Measurements from ENCODE around the gene DUSP3.

DUSP3 gene

DNA sequence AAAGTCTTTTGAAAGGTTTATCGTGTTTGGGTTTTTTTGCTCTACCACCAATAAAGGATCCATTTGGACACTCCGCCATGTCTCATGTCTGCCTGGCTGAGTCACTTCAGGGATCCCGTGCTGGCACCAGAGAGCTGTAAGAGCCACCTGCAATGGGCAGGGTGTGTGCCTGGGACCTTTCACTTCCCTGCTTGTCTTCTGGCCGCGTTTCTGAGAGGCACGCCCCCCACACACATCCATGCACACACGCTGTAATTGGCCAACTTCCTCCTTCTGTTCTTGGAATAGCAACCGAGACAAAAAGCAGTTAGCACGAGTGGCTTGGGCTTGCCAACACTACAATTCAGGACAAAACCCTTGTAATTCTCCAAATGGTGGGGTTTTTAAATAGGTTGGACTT is 10.4 kb downstream of the DUSP3 start:
- no peak for DNase-seq

DNA sequence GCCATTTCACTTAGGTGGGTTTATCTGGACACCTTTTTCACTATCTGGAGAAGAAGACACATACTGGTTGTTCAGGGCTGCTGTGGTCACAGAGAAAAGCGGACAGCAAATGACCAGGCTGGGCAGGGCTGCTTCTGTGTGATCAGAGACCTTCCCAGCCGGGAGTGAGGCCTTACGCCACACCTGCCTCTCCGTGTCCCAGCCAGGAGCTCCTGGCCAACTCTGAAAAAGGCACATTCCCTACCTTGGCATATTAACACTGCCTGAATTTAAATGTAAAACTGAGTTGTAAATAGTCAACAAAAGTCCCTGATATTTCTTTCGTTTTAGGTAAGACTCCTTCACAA is 11.1 kb downstream of the DUSP3 start:
- no peak for DNase-seq

DNA sequence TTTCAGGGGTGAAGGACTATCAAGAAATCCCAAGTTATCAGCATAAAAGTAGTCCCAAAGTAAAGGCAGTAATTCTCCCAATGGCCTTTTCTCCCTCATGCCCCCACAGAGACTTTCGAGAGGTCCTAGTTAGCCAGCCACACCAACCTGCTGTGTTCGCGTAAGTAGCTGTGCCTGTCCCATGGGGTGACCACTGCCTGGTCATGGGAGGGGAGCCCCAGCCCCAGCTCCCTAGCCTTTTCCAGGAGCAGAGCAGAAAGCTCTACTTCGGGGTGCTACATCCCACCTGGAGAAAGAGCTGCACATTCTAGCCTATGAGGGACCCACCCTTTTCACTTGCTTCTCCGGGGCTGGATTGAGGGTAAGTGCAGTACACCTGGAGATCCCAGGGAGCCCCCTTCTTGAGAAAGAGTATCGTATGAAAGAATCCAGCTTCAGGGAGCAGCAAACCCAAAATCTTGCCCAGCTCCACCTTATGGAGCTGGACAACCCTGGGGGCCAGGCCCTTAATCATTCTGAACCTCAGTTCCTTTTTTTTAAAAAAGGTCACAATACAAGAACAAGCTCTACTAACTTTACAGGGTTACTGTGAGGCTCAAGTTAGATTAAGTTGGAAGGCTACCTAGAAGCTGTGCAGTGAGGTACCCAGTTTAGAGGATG is 11.6 kb downstream of the DUSP3 start:
- no peak for DNase-seq

DNA sequence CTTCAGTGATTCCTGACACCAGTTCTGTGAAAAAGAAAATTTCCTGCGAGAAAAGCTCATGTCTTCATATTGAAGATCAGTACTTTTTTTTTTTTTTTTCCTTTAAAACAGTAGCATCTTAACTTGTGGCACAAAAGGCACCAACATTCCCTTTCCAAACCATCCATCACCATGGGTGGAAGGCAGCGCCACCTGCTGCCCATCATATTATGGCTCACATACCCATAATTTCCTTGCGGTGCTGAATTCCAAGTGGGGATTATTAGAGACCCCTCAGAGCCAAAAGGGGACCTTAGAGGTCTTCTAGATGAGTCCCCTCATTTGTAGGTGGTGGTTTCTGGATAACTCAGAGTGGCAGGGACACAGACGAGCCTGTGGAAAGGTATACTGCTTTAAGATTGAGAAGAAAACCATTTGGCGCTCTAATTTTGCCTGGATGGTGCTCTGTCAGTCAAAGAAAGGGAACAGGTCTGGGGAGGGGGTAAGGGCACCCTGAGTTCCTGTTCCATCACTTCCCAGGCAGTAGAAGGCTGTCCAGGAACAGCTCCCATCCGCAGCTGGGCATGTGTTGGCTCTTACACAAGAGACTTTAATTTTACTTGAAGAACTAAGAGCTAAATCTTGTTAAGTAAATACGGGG is 12.2 kb downstream of the DUSP3 start:
- peak; percentile 43 to 61 for DNase-seq

DNA sequence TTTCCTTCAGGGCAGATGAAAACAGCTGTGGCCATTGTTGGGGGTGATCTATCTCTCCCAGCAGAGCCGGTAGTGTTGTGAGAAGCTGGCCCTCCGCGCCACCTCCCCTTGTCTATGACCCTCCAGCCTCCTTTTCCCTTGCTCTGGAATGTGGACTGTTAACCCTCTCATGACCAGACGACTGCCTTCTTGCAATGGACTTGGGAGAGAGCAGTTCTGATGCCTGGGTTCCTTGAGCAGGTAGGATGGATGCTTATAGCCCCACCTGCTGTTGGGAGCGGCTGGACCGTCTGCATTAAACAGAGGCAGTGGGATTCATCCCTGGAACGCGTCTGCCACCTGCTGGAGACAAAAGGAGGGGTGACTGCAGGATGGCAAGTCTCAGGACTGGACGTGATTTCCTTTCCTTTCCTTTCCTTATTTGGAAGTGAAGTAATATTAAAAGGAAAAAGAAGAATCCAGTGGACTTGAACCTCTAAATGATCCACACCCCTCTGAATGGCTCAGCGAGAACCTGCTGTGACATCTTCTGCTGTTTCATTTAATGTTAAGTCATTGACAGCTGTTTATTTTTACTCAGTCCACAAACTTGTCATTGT is 18.4 kb downstream of the DUSP3 start:
- peak; percentile 86 to 93 for DNase-seq

DNA sequence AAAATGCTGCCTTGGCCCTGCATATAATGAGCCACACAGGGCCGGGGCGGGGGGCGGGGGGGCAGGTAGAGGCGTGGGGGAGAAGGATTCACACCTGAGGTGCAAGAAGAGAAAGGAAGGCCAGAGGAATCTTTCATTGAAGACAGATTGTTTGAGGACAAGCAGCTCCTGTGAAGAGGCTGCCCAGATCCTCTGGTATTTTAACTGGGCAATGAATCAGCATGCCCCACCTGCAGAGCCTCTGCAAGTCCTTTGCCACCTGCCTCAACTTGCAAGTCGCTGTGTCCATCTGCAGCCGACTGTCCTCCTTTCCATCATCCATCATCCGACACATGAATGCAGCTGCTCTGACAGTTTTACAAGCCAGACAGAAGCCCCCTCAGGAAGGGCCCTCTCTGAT is 18.9 kb downstream of the DUSP3 start:
- no peak for DNase-seq

DNA sequence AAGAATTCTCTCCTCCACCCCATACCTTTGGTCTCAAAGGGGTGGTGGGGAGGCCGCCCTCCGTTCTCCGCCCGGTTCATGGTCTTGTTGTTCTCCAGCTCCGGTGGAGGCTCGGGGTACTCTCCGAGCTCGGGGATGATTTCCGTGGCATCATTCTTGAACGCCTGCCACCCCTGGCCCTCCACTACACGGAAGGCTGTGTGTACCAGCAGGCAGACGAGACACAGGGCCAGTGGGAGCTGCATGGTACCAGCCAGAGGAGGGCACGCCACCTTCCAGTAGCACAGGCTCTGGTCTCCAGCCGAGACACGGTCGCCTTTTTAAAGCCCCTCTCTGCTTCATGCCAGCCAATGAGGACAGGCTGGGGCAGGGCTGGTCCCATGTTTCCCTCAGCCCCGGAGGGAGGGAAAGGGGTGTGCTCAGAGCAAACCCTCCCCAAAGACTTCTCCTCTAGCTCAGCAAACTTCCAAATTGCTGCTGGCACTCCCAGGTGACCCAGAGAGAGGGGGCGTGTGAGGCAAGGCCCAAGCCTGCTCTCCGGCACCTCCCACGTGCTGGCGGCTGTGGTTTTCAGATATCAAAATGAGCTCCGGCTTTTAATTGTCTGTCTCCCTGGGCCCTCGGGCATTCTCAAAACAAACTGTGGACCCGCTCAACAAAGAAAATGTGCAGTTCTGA is 20.1 kb downstream of the DUSP3 start, which contains the start of gene SOST:
TSS of gene SOST (minus strand) at position 295 of the 678 bp plus-strand sequence. CDS start at position 245, 50 bp downstream.
- DNase-seq, result no peak

DNA sequence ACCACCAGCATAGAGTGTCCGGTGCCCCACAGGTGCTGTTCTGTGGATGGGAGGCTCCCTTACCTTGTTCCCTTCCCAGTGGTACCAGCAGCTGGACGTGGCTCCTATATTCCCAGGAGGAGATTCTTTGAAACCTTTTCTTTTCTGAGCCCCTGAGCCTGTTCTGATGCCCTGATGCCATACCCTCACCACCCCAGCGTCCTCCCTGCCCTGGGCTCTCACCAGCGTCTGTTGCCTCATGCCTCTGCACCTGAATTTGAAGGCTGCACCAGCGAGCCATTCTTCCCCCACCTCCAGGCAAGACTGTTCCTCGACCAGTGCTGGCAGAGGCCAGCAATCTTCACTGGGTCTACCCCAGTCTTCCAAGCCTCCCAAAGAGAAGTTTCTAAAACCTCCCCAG is 20.7 kb downstream of the DUSP3 start:
- DNase-seq, result no peak

DNA sequence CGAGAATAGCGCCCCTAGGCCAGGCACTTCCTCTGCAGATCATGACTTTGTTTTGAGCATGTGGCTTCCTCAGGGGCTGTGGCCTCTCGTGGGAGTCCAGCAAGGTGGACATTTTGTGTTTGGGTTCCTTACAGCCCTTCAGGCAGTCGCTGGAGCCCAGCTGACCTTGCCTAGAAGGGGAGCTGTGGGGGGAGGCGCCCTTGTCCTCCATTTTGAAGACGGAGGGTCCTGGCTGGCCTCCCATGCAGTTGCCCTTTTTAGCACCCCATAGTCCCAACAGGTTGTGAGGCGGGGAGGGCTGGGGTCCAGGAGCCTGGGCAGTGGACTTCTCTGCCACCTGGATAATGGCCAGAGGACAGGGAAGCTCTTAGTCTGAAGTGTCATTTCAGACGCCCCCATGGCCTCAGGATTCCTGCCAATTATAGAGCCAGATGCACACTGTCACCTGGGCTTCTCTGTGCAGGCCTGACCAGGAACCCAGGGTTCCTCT is 21.6 kb downstream of the DUSP3 start:
- no peak for DNase-seq

DNA sequence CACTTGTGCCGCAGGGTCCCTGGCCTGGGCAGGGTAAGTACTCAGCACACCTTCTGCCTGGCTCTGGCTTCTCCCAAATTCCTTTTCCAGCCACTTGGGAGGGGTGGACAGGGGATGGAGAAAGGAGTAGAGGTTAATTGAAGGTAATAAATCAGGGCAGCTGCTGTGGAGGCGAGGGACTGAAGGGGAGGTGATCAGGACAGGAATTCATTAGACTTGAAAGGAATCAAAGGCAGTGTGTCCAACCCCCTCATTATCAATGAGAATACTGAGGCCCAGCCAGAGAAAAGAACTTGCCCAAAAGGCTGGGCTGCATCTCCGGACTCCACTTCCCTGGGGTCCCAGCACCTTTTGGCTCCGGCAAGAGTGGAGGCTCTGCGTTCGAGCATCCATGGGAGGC is 22.6 kb downstream of the DUSP3 start:
- no peak for DNase-seq

DNA sequence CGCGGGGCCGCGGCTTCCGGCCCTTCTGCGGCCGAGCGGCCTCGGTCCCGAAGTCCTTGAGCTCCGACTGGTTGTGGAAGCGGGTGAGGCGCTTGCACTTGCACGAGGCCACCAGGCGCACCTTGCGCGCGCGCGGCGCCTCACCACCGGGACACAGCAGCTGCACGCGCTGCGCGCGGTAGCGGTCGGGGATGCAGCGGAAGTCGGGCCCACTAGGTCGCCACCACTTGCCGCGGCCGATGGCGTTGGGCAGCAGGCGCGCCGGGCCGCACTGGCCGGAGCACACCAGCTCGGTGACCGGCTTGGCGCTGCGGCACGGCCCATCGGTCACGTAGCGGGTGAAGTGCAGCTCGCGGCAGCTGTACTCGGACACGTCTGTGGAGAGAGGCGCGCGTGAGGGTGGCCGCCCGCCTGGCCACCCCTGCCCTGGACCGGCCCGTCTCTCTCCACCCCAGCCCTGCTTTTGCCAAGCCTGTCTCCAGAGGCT is 23.3 kb downstream of the DUSP3 start:
- DNase-seq, result no peak

DNA sequence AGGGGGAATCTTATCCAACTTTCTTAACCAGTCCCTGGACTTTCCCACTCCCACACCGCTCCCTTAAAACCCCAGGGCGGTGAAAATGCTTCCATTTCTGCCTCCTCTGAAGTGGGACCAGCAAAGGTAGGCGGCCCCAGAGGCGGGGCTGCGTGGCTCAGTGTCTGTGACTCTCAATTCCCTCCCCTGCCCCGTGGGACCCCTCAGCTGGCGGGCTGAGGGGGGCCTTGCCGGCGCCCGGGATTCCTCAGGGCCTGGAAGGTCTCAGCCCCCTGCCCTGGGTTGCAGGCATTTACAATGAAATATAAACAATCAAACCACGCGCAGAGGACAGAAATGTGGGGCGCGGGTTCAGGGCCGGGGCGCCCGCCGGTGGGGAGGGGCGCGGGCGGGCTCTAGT is 23.8 kb downstream of the DUSP3 start:
- no peak for DNase-seq

DNA sequence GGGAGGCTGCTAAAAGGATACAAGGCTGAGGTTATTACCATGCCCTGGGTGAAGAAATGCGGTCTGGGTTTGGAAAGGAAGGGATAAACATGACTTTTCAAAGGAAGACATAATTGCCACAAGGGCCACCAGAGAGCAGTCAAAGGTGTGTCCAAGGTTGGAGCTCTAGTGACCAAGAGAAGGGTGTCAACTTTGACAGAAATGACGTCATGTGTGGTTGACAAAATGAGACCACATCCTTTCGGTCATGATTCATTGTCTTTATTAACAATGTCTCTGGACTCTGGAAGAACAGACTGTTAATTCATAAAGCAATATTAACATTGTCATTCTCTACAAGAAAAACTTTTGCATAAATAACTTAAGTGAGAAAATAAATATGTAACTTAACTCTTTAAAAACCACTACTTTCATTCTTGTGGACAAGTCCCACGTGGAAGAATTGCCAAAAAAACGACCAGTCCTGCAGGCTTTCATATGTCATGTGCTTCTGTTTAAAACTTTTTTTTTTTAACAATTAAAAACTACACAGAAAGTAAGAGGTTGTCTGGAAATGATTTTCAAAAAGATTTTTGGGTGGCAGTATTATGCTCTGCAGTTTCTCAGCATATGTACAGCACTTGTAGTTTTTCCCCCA is 25.2 kb downstream of the DUSP3 start:
- DNase-seq, result no peak

DNA sequence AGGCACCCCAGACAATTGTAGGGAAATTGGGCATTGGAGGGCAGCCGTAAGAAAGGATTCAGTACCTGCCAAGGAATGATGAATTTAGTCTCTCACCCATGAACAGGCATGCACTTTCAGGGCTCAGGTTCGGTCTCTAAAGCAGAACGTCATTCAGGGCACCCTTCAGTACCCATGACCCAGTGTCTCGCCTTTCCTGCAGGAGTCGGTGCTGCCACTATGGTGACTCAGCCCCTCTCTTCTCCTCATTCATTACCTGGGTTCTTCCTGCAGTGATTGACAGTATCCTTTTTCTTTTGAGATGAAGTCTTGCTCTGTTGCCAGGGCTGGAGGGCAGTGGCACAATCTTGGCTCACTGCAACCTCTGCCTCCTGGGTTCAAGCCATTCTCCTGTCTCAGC is 28.6 kb downstream of the DUSP3 start:
- no peak for DNase-seq

DNA sequence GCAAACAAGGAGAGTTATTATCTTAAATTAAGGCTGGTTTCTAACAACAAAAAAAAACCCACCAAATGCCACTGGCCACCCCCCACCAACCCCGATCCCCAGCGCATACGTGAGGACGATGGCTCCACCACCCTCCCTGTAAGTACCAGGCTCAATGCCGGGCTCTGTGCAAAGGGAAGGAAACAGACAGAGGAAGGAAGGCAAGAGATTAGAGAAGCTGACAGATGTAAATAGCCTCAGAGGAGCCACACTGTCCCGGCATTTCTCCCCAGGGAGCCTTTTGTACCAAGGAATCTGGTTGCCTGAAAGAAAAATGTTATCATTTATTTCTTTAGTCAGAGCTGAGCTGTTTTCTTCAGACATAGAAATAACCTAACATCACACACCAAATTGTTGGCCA is 33.2 kb downstream of the DUSP3 start:
- no peak for DNase-seq

DNA sequence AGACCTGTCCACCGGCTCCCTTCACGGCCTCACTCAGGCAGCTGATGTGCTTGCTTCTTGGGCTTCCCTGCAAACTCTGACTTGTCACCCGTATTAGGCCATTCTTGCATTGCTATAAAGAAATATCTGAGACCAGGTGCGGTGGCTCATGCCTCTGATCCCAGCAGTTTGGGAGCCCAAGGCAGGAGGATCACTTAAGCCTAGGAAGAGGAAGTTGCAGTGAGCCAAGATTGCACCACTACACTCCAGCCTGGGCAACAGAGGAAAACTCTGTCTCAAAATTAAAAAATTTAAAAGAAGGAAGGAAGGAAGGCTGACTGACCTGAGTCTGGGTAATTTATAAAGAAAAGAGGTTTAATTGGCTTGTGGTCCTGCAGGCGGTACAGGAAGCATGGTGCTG is 37.1 kb downstream of the DUSP3 start:
- no peak for DNase-seq

DNA sequence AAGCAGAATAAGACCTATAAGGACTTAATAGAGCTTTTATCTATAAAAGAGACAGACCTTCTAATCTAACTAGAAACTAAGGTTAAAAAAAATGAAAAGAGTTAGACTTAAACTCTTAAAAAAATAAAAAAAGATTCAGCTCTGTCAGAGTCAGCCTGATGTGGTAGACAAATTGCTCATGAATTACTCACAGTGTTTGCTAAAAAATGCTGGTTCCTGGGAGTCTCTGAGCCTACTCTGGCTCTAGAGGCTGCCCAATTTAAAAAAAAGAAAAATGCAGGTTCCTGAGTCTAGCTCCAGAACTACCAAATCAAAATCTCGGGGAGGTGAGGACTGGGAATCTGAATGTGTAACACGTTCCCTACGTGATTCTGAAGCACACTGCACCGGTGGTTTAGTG is 38.2 kb downstream of the DUSP3 start:
- no peak for DNase-seq

DNA sequence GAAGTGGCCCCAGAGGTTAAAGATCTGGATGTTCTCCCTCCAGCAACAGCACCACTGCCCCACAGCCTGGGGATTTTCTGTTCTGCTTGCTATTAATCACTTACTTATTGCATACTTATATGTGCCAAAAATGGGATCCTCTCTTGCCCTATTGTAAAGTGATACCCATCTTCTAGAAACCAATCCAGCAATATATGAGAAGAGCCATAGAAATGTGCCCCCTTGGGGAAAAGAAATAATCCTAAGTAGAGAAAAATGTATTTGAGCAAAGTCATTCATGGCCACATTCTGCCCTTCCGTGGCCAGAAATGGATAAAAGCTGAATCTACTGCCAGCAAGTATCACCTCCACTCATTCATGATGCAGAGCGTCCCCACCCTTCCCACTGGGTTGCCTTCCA is 41.1 kb downstream of the DUSP3 start:
- DNase-seq, result no peak

DNA sequence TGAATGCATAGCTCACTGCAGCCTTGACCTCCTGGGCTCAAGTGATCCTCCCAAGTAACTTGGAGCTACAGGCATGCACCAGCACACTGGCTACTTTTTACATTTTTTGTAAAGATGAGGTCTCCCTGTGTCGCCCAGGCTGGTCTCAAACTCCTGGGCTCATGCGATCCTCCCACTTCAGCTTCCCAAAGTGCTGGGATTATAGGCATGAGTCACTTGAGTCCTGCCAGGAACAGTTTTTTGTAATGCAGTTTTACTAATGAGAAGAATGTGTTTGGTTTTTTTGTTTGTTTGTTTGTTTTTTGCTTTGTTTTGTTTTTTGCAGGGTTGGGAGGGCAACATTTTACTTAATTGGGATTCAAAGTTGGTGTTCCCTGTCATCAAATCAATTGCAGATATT is 42.4 kb downstream of the DUSP3 start:
- no peak for DNase-seq

DNA sequence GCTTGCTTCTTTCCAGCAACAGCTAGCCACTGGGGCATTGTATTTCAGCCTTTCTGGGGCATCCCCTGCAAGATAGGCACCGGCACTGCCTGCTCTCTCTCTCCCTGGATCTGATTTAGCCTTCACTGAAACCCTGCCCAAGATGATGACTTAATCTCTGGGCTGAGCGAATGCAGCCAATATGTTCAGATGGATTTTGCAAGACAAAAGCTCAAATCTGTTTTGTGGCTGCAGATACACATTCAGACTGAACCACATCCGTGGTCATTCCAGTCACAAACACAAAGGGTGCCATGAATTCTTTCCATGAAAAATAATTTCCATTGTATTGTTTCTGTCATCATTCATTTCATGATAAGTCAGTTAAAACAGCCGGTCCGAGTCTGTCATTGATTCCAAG is 44.4 kb downstream of the DUSP3 start:
- no peak for DNase-seq

DNA sequence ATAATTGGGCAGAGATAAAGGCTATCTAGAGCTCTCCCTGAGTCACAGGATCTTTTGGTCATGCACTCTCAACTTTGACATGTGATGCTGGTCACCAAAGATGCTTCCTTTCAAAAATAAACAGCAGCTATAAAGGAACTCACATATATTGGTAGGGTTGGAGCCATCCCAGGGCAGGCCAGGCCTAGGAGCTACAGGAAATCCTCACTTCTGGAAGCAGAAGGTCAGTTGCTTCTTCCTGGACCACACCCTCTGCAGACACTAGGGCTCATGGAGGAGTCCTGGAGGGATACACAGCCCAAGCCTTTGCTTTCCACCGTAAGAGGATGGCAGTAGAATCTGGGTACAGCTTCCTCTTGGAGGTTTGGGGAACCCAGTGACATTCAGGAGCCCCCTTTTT is 44.8 kb downstream of the DUSP3 start:
- DNase-seq, result no peak

DNA sequence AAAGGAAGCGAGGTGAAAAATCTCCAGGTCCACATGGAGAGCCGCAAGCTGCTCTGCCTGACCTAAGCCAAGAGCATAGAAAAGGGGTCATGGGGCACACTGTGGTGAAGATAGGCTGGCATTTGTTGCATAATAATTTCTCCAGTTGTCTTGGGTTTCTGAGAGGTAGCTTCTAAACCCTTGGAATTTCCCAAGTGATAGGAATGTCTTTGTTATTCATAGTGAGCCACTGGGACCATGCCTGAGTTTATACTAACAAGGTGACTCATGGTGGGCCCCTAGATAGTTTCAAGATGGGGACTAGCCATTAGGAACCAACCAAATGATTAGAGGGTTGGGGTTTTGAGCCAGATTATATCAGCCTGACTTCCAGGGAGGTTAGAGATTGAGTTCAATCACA is 45.8 kb downstream of the DUSP3 start:
- no peak for DNase-seq

DNA sequence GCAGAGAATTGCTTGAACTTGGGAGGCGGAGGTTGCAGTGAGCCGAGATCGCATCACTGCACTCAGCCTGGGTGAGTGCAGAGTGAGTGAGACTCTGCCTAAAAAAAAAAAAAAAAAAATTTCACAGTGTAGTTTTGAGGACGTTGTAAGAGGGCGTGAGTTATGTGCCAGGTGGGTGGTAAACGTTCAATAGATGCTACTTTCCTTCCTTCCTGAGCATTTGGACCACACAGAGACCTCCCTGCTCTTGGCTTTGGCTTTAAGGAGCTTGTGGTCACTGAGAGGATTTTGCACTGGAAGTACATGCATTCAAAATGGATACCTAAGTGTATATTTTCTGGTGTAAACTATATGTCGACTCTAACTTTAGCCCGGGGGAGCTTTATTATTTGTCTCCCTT is 50.7 kb downstream of the DUSP3 start:
- DNase-seq, result no peak
